Lower lobe of right lung (tissue), 2 donors: Measurements from ENCODE around the gene CTSA. TPM values are rescaled to one million over a fixed set of nuclear protein-coding genes. Genes with fewer than 3 reads are reported as not detected.

ENCODE experiments used
- ATAC-seq, 2 donors: fragments of 200-7000 bp; cut with Tn5 transposase; one replicate each; pipeline ENCODE4 v1.9.1; 2020 to 2022; ENCODE audit warnings: mild to moderate bottlenecking in 2 of 2, moderate library complexity in 2 of 2
- DNase-seq: peaks from one replicate; pipeline ENCODE4 v3.0.0-alpha.2; 2020
- H3K27ac ChIP-seq: fragments of 200-600 bp; one replicate; pipeline ENCODE4 v1.8.0; 2022
- H3K27me3 ChIP-seq: fragments of 200-600 bp; one replicate; pipeline ENCODE4 v1.8.0; 2022; ENCODE audit warnings: low read depth
- H3K36me3 ChIP-seq: fragments of 200-600 bp; one replicate; pipeline ENCODE4 v1.8.0; 2022; ENCODE audit warnings: mild to moderate bottlenecking
- H3K4me1 ChIP-seq: fragments of 200-600 bp; one replicate; pipeline ENCODE4 v1.8.0; 2022
- H3K4me3 ChIP-seq: fragments of 200-600 bp; one replicate; pipeline ENCODE4 v1.8.0; 2022; ENCODE audit warnings: mild to moderate bottlenecking
- H3K9me3 ChIP-seq: fragments of 200-600 bp; one replicate; pipeline ENCODE4 v1.8.0; 2022
- intact Hi-C: fragments of 100-400 bp; cut with DNase I; formaldehyde crosslinking; loops from one replicate; pipeline ENCODE4 v1.11.0; 2022
- long read RNA-seq: library from polyadenylated mRNA; unstranded; transcript quantifications from one replicate; pipeline ENCODE4 v2.0.0, GENCODE V29; 2021
- total RNA-seq: library from RNA; stranded (reverse); fragmentation: NEBNext Ultra II Directional; extraction: Animal tissue kit (Norgen Biotek cat#: 25700); gene quantifications from one replicate; pipeline ENCODE4 v1.2.1, GENCODE V29; 2021
- TF ChIP-seq, protein P1 (sequence below): fragments of 200-600 bp; IDR thresholded peaks from one replicate; pipeline ENCODE4 v1.8.0; 2022; ENCODE audit warnings: antibody characterized with exemption, mild to moderate bottlenecking
- donor health status: DM: no; HTN: yes; CAD: no; lungs with severe emphysema.

Gene CTSA
- total RNA-seq: 185 TPM
- long read RNA-seq, transcript CTSA-204 (15 exons, 2,149 nt): major isoform, 175 of 320 reads
- long read RNA-seq, transcript CTSA-201 (15 exons, 1,898 nt): minor isoform, 5 of 320 reads
- long read RNA-seq, transcript CTSA-207 (2 exons, 2,183 nt): minor isoform, 71 of 320 reads
- long read RNA-seq, transcript CTSA-203 (14 exons, 1,972 nt): minor isoform, 24 of 320 reads
- long read RNA-seq, partial matches to known transcripts: 34 of 320 reads
- long read RNA-seq, other reads (novel, unspliced or antisense): 10 of 320 reads

GRCh38 chr20:45890985-45891983 lies at the start of gene CTSA, which contains the start of gene NEURL2:
Gene CTSA, plus strand, starts transcription at chr20:45891335. Its CDS starts 234 bp downstream, at chr20:45891569.
Gene NEURL2, minus strand, starts transcription at chr20:45891208. Its CDS starts 217 bp downstream, at chr20:45890991.
- Histone ChIP-seq H3K9me3 (no peaks in the 10 kb centered on the region), H3K36me3 (peaks cover 52% of the 10 kb centered on the region), H3K27me3 (no peaks in the 10 kb centered on the region), H3K27ac (peak within 1 kb of the TSS; percentile 82), H3K4me1 (peaks cover 34% of the 10 kb centered on the region), H3K4me3 (peak within 1 kb of the TSS; percentile 99)
- intact Hi-C loops: no loop called here
- TF ChIP-seq, protein P1, sequence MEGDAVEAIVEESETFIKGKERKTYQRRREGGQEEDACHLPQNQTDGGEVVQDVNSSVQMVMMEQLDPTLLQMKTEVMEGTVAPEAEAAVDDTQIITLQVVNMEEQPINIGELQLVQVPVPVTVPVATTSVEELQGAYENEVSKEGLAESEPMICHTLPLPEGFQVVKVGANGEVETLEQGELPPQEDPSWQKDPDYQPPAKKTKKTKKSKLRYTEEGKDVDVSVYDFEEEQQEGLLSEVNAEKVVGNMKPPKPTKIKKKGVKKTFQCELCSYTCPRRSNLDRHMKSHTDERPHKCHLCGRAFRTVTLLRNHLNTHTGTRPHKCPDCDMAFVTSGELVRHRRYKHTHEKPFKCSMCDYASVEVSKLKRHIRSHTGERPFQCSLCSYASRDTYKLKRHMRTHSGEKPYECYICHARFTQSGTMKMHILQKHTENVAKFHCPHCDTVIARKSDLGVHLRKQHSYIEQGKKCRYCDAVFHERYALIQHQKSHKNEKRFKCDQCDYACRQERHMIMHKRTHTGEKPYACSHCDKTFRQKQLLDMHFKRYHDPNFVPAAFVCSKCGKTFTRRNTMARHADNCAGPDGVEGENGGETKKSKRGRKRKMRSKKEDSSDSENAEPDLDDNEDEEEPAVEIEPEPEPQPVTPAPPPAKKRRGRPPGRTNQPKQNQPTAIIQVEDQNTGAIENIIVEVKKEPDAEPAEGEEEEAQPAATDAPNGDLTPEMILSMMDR: no peak
- peak; percentile 92 to 96 for ATAC-seq
- peak; percentile 95 for DNase-seq

- Histone ChIP-seq H3K4me3 (no peak overlapping the region), H3K9me3 (no peaks in the 10 kb centered on the region), H3K36me3 (peaks cover 73% of the 10 kb centered on the region), H3K27ac (no peak overlapping the region), H3K4me1 (peaks cover 4% of the 10 kb centered on the region), H3K27me3 (no peaks in the 10 kb centered on the region)
- intact Hi-C loops: no loop called here
- ATAC-seq (no peak), DNase-seq (no peak)
- TF ChIP-seq, protein P1: no peak
Observed at GRCh38 chr20:45841407-45842129, 49.6 kb upstream of the CTSA start.

DNA sequence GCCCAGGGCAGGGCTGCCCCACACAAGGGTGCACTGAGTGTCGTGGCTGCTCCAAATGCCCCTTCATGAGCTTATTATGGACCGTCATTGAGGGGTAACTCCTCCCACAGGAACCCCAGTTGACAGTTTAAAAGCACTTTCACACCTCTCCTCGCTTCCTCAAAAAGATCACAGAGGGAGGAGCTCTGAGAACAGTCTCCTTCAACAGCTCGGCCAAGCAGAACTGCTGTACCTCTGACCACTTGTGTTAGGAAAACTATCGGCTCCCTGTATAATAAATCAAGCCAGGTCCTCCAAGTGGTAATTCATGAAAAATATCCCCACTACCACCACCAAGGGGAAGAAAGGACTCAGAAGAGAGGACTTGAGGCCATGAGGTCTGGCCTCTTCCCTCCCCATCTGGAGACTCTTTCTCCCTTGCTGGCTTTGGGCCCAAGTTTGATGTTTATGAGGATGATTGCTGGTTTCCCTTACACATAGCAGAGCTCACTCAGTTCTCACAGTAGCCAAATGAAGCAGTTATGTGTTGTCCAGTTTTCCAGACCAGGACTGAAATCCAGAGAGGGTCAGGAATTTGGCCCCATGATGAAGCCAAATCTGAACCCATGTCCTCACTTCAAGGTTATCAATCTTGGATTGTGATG lies 48.8 kb upstream of the CTSA start:
- Histone ChIP-seq H3K4me3 (no peak overlapping the region), H3K27ac (no peak overlapping the region), H3K27me3 (no peaks in the 10 kb centered on the region), H3K9me3 (no peaks in the 10 kb centered on the region), H3K4me1 (no peaks in the 10 kb centered on the region), H3K36me3 (peaks cover 80% of the 10 kb centered on the region)
- peak in 1 of 2 donors; percentile 22 for ATAC-seq
- no peak for DNase-seq
- TF ChIP-seq, protein P1: no peak
- intact Hi-C loops: no loop called here

GRCh38 chr20:45843506-45843905 lies 47.6 kb upstream of the CTSA start:
- TF ChIP-seq, protein P1: no peak
- H3K27me3 ChIP-seq: no peaks in the 10 kb centered on the region
- H3K27ac ChIP-seq: no peak overlapping the region
- DNase-seq (no peak), ATAC-seq (no peak)
- no peaks in the 10 kb centered on the region for H3K9me3 ChIP-seq
- no peaks in the 10 kb centered on the region for H3K4me1 ChIP-seq
- H3K36me3 ChIP-seq: peaks cover 88% of the 10 kb centered on the region
- no peak overlapping the region for H3K4me3 ChIP-seq
- intact Hi-C loops: no loop called here

- peaks cover 81% of the 10 kb centered on the region for H3K36me3 ChIP-seq
- H3K27ac ChIP-seq: no peak overlapping the region
- no peaks in the 10 kb centered on the region for H3K27me3 ChIP-seq
- no peaks in the 10 kb centered on the region for H3K9me3 ChIP-seq
- no peak for DNase-seq
- no peak for ATAC-seq
- no peak overlapping the region for H3K4me3 ChIP-seq
- no peaks in the 10 kb centered on the region for H3K4me1 ChIP-seq
- intact Hi-C loops: no loop called here
- TF ChIP-seq, protein P1: no peak
Observed at GRCh38 chr20:45845452-45845851, 45.7 kb upstream of the CTSA start.
